ENCODE measurements around the gene PBX3.

PBX3 gene

GRCh38 chr9:125959315-125959714 is 212.1 kb downstream of the PBX3 start:
- no peak overlapping the region for H3K18ac ChIP-seq (ENCODE audit: low read length)
- H3K4me1 ChIP-seq (ENCODE audit: control insufficient read depth, low read depth, low read length), result no peaks in the 10 kb centered on the region
- no peak overlapping the region for H4K5ac ChIP-seq (ENCODE audit: low read length)
- no peak overlapping the region for H3K4ac ChIP-seq (ENCODE audit: low read depth, low read length)
- no peak overlapping the region for H2BK15ac ChIP-seq (replicated peaks; ENCODE audit: low read depth)
- no peaks in the 10 kb centered on the region for H3K27me3 ChIP-seq (ENCODE audit: insufficient read depth, low read length, poor library complexity)
- no peak for DNase-seq
- no peak overlapping the region for H3K4me3 ChIP-seq (ENCODE audit: low read length)
- no peak overlapping the region for H4K8ac ChIP-seq (ENCODE audit: low read depth, low read length)
- no peaks in the 10 kb centered on the region for H3K79me1 ChIP-seq (ENCODE audit: low read length)
- H2BK5ac ChIP-seq (ENCODE audit: low read length), result no peak overlapping the region
- H3K23ac ChIP-seq (ENCODE audit: low read length), result no peak overlapping the region
- H3K9ac ChIP-seq (ENCODE audit: low read length), result no peak overlapping the region
- no CpG with 5 or more reads among the region's 3 CpGs for WGBS (ENCODE audit: extremely low coverage, insufficient coverage, low lambda C conversion rate)
- no peak overlapping the region for H3K27ac ChIP-seq (ENCODE audit: low read depth, low read length)
- no peak overlapping the region for H2AK5ac ChIP-seq (ENCODE audit: low read length)
- no peak overlapping the region for H3K4me2 ChIP-seq (ENCODE audit: low read length)
- H3K79me2 ChIP-seq (ENCODE audit: control insufficient read depth, insufficient read depth, low read length), result no peaks in the 10 kb centered on the region
- peaks cover 1% of the 10 kb centered on the region for H3K36me3 ChIP-seq (ENCODE audit: control insufficient read depth, insufficient read depth, low read length)
- no peak overlapping the region for H3K56ac ChIP-seq (ENCODE audit: low read length)
- no peak overlapping the region for H2BK120ac ChIP-seq (ENCODE audit: low read depth, low read length)

GRCh38 chr9:125959951-125960619 is 212.9 kb downstream of the PBX3 start:
- Histone ChIP-seq H2BK5ac (ENCODE audit: low read length) (no peak overlapping the region), H3K9ac (ENCODE audit: low read length) (no peak overlapping the region), H3K18ac (ENCODE audit: low read length) (no peak overlapping the region), H2BK120ac (ENCODE audit: low read depth, low read length) (no peak overlapping the region), H3K4me2 (ENCODE audit: low read length) (no peak overlapping the region), H2BK15ac (replicated peaks; ENCODE audit: low read depth) (no peak overlapping the region), H3K27me3 (ENCODE audit: insufficient read depth, low read length, poor library complexity) (no peaks in the 10 kb centered on the region), H3K4me1 (ENCODE audit: control insufficient read depth, low read depth, low read length) (no peaks in the 10 kb centered on the region), H2AK5ac (ENCODE audit: low read length) (no peak overlapping the region), H3K4ac (ENCODE audit: low read depth, low read length) (no peak overlapping the region), H3K36me3 (ENCODE audit: control insufficient read depth, insufficient read depth, low read length) (peaks cover 1% of the 10 kb centered on the region), H3K79me1 (ENCODE audit: low read length) (no peaks in the 10 kb centered on the region), H3K4me3 (ENCODE audit: low read length) (no peak overlapping the region), H4K5ac (ENCODE audit: low read length) (no peak overlapping the region), H3K27ac (ENCODE audit: low read depth, low read length) (no peak overlapping the region), H3K23ac (ENCODE audit: low read length) (peak overlapping the region; percentile 69), H3K79me2 (ENCODE audit: control insufficient read depth, insufficient read depth, low read length) (no peaks in the 10 kb centered on the region), H3K56ac (ENCODE audit: low read length) (no peak overlapping the region), H4K8ac (ENCODE audit: low read depth, low read length) (no peak overlapping the region)
- DNase-seq, result no peak
- WGBS (ENCODE audit: extremely low coverage, insufficient coverage, low lambda C conversion rate), result no CpG with 5 or more reads among the region's 6 CpGs

DNA sequence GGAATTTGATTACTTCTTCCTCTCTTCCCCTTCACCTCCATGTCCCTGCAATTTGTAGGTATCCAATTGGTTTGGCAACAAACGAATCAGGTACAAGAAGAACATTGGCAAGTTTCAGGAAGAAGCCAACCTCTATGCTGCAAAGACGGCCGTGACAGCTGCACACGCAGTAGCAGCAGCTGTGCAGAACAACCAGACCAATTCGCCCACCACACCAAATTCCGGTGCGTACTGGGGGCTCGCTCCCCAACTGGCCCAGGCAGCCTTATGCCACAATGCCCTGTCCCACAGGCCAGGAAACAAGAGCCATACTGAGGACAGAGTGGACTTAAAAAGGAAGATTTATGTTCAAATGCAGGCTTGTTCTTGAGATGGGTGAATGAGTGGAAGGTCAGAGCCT is 213.5 kb downstream of the PBX3 start:
- Histone ChIP-seq H4K5ac (ENCODE audit: low read length) (no peak overlapping the region), H3K18ac (ENCODE audit: low read length) (no peak overlapping the region), H3K79me2 (ENCODE audit: control insufficient read depth, insufficient read depth, low read length) (no peaks in the 10 kb centered on the region), H3K4ac (ENCODE audit: low read depth, low read length) (no peak overlapping the region), H3K4me2 (ENCODE audit: low read length) (no peak overlapping the region), H3K9ac (ENCODE audit: low read length) (no peak overlapping the region), H3K56ac (ENCODE audit: low read length) (no peak overlapping the region), H4K8ac (ENCODE audit: low read depth, low read length) (no peak overlapping the region), H3K23ac (ENCODE audit: low read length) (peak overlapping the region; percentile 69), H2BK5ac (ENCODE audit: low read length) (no peak overlapping the region), H3K27me3 (ENCODE audit: insufficient read depth, low read length, poor library complexity) (no peaks in the 10 kb centered on the region), H2AK5ac (ENCODE audit: low read length) (no peak overlapping the region), H3K36me3 (ENCODE audit: control insufficient read depth, insufficient read depth, low read length) (peaks cover 1% of the 10 kb centered on the region), H3K79me1 (ENCODE audit: low read length) (no peaks in the 10 kb centered on the region), H2BK120ac (ENCODE audit: low read depth, low read length) (no peak overlapping the region), H2BK15ac (replicated peaks; ENCODE audit: low read depth) (no peak overlapping the region), H3K4me3 (ENCODE audit: low read length) (no peak overlapping the region), H3K27ac (ENCODE audit: low read depth, low read length) (no peak overlapping the region), H3K4me1 (ENCODE audit: control insufficient read depth, low read depth, low read length) (no peaks in the 10 kb centered on the region)
- WGBS (ENCODE audit: extremely low coverage, insufficient coverage, low lambda C conversion rate), result no CpG with 5 or more reads among the region's 8 CpGs
- DNase-seq, result no peak

- no peaks in the 10 kb centered on the region for H3K27me3 ChIP-seq (ENCODE audit: insufficient read depth, low read length, poor library complexity)
- H4K8ac ChIP-seq (ENCODE audit: low read depth, low read length), result no peak overlapping the region
- no peak overlapping the region for H3K4ac ChIP-seq (ENCODE audit: low read depth, low read length)
- H3K9ac ChIP-seq (ENCODE audit: low read length), result no peak overlapping the region
- no peak overlapping the region for H2AK5ac ChIP-seq (ENCODE audit: low read length)
- peaks cover 1% of the 10 kb centered on the region for H3K36me3 ChIP-seq (ENCODE audit: control insufficient read depth, insufficient read depth, low read length)
- no peaks in the 10 kb centered on the region for H3K79me2 ChIP-seq (ENCODE audit: control insufficient read depth, insufficient read depth, low read length)
- no peak overlapping the region for H3K56ac ChIP-seq (ENCODE audit: low read length)
- no peak overlapping the region for H2BK15ac ChIP-seq (replicated peaks; ENCODE audit: low read depth)
- H3K4me2 ChIP-seq (ENCODE audit: low read length), result no peak overlapping the region
- no peak for DNase-seq
- H3K23ac ChIP-seq (ENCODE audit: low read length), result no peak overlapping the region
- no peak overlapping the region for H4K5ac ChIP-seq (ENCODE audit: low read length)
- H3K27ac ChIP-seq (ENCODE audit: low read depth, low read length), result no peak overlapping the region
- no CpG with 5 or more reads among the region's 7 CpGs for WGBS (ENCODE audit: extremely low coverage, insufficient coverage, low lambda C conversion rate)
- no peak overlapping the region for H3K4me3 ChIP-seq (ENCODE audit: low read length)
- no peak overlapping the region for H3K18ac ChIP-seq (ENCODE audit: low read length)
- H3K79me1 ChIP-seq (ENCODE audit: low read length), result no peaks in the 10 kb centered on the region
- no peak overlapping the region for H2BK120ac ChIP-seq (ENCODE audit: low read depth, low read length)
- H3K4me1 ChIP-seq (ENCODE audit: control insufficient read depth, low read depth, low read length), result no peaks in the 10 kb centered on the region
- no peak overlapping the region for H2BK5ac ChIP-seq (ENCODE audit: low read length)
Observed at GRCh38 chr9:125961072-125961471, 213.9 kb downstream of the PBX3 start.

- Histone ChIP-seq H2AK5ac (ENCODE audit: low read length) (no peak overlapping the region), H3K4me1 (ENCODE audit: control insufficient read depth, low read depth, low read length) (no peaks in the 10 kb centered on the region), H2BK15ac (replicated peaks; ENCODE audit: low read depth) (no peak overlapping the region), H3K4ac (ENCODE audit: low read depth, low read length) (no peak overlapping the region), H4K8ac (ENCODE audit: low read depth, low read length) (no peak overlapping the region), H4K5ac (ENCODE audit: low read length) (no peak overlapping the region), H2BK120ac (ENCODE audit: low read depth, low read length) (no peak overlapping the region), H3K18ac (ENCODE audit: low read length) (no peak overlapping the region), H3K36me3 (ENCODE audit: control insufficient read depth, insufficient read depth, low read length) (peaks cover 1% of the 10 kb centered on the region), H3K4me3 (ENCODE audit: low read length) (no peak overlapping the region), H3K79me2 (ENCODE audit: control insufficient read depth, insufficient read depth, low read length) (no peaks in the 10 kb centered on the region), H3K27ac (ENCODE audit: low read depth, low read length) (no peak overlapping the region), H3K27me3 (ENCODE audit: insufficient read depth, low read length, poor library complexity) (no peaks in the 10 kb centered on the region), H2BK5ac (ENCODE audit: low read length) (no peak overlapping the region), H3K56ac (ENCODE audit: low read length) (no peak overlapping the region), H3K23ac (ENCODE audit: low read length) (no peak overlapping the region), H3K4me2 (ENCODE audit: low read length) (no peak overlapping the region), H3K79me1 (ENCODE audit: low read length) (no peaks in the 10 kb centered on the region), H3K9ac (ENCODE audit: low read length) (no peak overlapping the region)
- WGBS (ENCODE audit: extremely low coverage, insufficient coverage, low lambda C conversion rate), result no CpG with 5 or more reads among the region's 2 CpGs
- DNase-seq, result no peak
Observed at GRCh38 chr9:125963932-125964331, 216.8 kb downstream of the PBX3 start.

- Histone ChIP-seq H2BK15ac (replicated peaks; ENCODE audit: low read depth) (no peak overlapping the region), H4K8ac (ENCODE audit: low read depth, low read length) (no peak overlapping the region), H3K27ac (ENCODE audit: low read depth, low read length) (no peak overlapping the region), H3K36me3 (ENCODE audit: control insufficient read depth, insufficient read depth, low read length) (peaks cover 1% of the 10 kb centered on the region), H3K56ac (ENCODE audit: low read length) (no peak overlapping the region), H3K4ac (ENCODE audit: low read depth, low read length) (no peak overlapping the region), H2BK5ac (ENCODE audit: low read length) (no peak overlapping the region), H3K27me3 (ENCODE audit: insufficient read depth, low read length, poor library complexity) (no peaks in the 10 kb centered on the region), H2AK5ac (ENCODE audit: low read length) (no peak overlapping the region), H3K79me2 (ENCODE audit: control insufficient read depth, insufficient read depth, low read length) (no peaks in the 10 kb centered on the region), H3K79me1 (ENCODE audit: low read length) (no peaks in the 10 kb centered on the region), H3K9ac (ENCODE audit: low read length) (no peak overlapping the region), H3K18ac (ENCODE audit: low read length) (no peak overlapping the region), H4K5ac (ENCODE audit: low read length) (no peak overlapping the region), H3K23ac (ENCODE audit: low read length) (no peak overlapping the region), H3K4me3 (ENCODE audit: low read length) (no peak overlapping the region), H3K4me2 (ENCODE audit: low read length) (no peak overlapping the region), H3K4me1 (ENCODE audit: control insufficient read depth, low read depth, low read length) (no peaks in the 10 kb centered on the region), H2BK120ac (ENCODE audit: low read depth, low read length) (no peak overlapping the region)
- no peak for DNase-seq
- no CpG with 5 or more reads among the region's 6 CpGs for WGBS (ENCODE audit: extremely low coverage, insufficient coverage, low lambda C conversion rate)
Observed at GRCh38 chr9:125964702-125965225, 217.6 kb downstream of the PBX3 start.
